Hepatocyte (in vitro differentiated cells): ENCODE results near the gene GSC2. TPM values are rescaled to one million over a fixed set of nuclear protein-coding genes. Genes with fewer than 3 reads are reported as not detected.
A peak's percentile ranks its signal among the peaks of the same experiment; 100 is the strongest.

Experiments
- DNase-seq: peaks from one replicate; pipeline ENCODE4 v3.0.0-alpha.2; 2016; ENCODE audit warnings: low spot score
- H2AFZ ChIP-seq: fragments of 200-600 bp; sonication (generic); 2 replicates; pipeline ENCODE4 v1.6.0; 2016; ENCODE audit warnings: antibody characterized with exemption, mild to moderate bottlenecking
- H3K27ac ChIP-seq: fragments of 200-600 bp; sonication (generic); 2 replicates; pipeline ENCODE4 v1.5.1; 2016; ENCODE audit warnings: mild to moderate bottlenecking
- H3K27me3 ChIP-seq: fragments of 200-600 bp; sonication (generic); 2 replicates; pipeline ENCODE4 v1.6.1; 2016
- H3K36me3 ChIP-seq: fragments of 200-600 bp; sonication (generic); replicated peaks from 2 replicates; pipeline ENCODE4 v1.5.1; 2016; ENCODE audit warnings: low read depth; ENCODE audit not compliant: insufficient read depth
- H3K4me1 ChIP-seq: fragments of 200-600 bp; sonication (generic); 2 replicates; pipeline ENCODE4 v1.5.1; 2016; ENCODE audit warnings: mild to moderate bottlenecking, moderate library complexity; ENCODE audit not compliant: insufficient read depth
- H3K4me2 ChIP-seq: fragments of 200-600 bp; sonication (generic); 2 replicates; pipeline ENCODE4 v1.6.0; 2016
- H3K4me3 ChIP-seq: fragments of 200-600 bp; sonication (generic); 2 replicates; pipeline ENCODE4 v1.5.1; 2016; ENCODE audit warnings: mild to moderate bottlenecking
- H3K79me2 ChIP-seq: fragments of 200-600 bp; sonication (generic); 2 replicates; pipeline ENCODE4 v1.6.0; 2017; ENCODE audit warnings: mild to moderate bottlenecking
- H3K9me2 ChIP-seq: fragments of 200-600 bp; sonication (generic); replicated peaks from 2 replicates; pipeline ENCODE4 v1.6.0; 2017; ENCODE audit warnings: mild to moderate bottlenecking; ENCODE audit not compliant: insufficient read depth
- H3K9me3 ChIP-seq: fragments of 200-600 bp; sonication (generic); 2 replicates; pipeline ENCODE4 v1.5.1; 2016; ENCODE audit warnings: low read depth, mild to moderate bottlenecking
- H4K20me1 ChIP-seq: fragments of 200-600 bp; sonication (generic); 2 replicates; pipeline ENCODE4 v1.6.0; 2016; ENCODE audit warnings: mild to moderate bottlenecking; ENCODE audit not compliant: insufficient read depth, poor library complexity, severe bottlenecking
- EZH2 ChIP-seq: fragments of 200-600 bp; sonication (generic); IDR thresholded peaks from 2 replicates; pipeline ENCODE4 v1.6.1; 2016; ENCODE audit warnings: antibody characterized with exemption, mild to moderate bottlenecking, borderline replicate concordance
- EZH2phosphoT487 ChIP-seq: fragments of 200-600 bp; sonication (generic); IDR thresholded peaks from one replicate; pipeline ENCODE4 v1.6.1; 2018; ENCODE audit warnings: antibody characterized with exemption, mild to moderate bottlenecking, low read depth, moderate library complexity; ENCODE audit not compliant: unreplicated experiment, severe bottlenecking
- WGBS: methylation state at CpG from one replicate; pipeline ENCODE4 v1.1.6; 2016; ENCODE audit warnings: low lambda C conversion rate; ENCODE audit errors: missing lambda C conversion rate; 5-methylcytosine and 5-hydroxymethylcytosine counted together
- polyA plus RNA-seq: library from polyadenylated mRNA; unstranded; fragments of >200 nt; fragmentation: Nextera tagmentation; extraction: Ambion mirVana; gene quantifications from 2 replicates; pipeline ENCODE4 v1.2.1, GENCODE V29; 2016
- total RNA-seq: library from RNA; depleted of rRNA; stranded (reverse); fragments of >200 nt; gene quantifications from 2 replicates; pipeline ENCODE4 v1.2.3, GENCODE V29; 2014
- TF ChIP-seq, protein P1 (sequence below): fragments of 200-600 bp; sonication (generic); IDR thresholded peaks from 2 replicates; pipeline ENCODE4 v1.5.1; 2016; ENCODE audit warnings: antibody characterized with exemption, mild to moderate bottlenecking; ENCODE audit not compliant: poor library complexity

GSC2 gene
- total and polyA plus RNA-seq, 2 experiments from 2014 or later = not detected

DNA sequence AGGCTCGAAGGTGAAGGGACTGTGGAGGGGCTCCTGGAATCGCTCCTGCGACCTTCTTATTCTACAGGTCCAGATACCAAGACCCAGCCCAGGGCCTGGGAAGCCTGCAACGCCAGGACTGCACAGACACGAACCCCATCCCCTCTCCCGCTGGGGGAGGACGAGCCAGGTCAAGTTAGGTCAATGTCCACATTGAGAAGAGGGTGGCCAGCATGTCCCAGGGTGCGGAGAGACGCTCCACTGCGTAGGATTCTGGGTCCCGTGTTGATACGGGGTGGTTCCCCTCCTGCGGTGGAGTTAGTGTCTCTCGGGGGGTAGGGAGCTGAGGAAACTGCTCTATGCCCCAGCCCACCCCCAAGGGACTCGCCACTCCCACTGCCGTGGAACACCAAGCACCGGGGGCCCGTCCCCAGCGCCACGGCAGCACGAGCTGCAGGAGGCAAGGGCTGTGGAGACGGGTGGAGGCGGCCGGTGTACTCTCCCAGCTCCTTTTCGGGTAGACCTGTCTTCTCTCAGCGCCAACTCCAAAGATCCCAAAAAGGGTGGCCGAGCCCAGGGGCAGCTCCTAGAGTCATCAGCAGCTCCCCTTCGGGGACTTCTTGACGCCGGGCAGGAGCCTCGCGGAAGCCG is 1.6 kb downstream of the GSC2 start:
- WGBS = 78% methylated on average over 31 of the region's 33 CpGs
- no peak overlapping the region for H3K4me2 ChIP-seq
- no peak for DNase-seq
- no peak for TF ChIP-seq EZH2phosphoT487
- TF ChIP-seq, protein P1, sequence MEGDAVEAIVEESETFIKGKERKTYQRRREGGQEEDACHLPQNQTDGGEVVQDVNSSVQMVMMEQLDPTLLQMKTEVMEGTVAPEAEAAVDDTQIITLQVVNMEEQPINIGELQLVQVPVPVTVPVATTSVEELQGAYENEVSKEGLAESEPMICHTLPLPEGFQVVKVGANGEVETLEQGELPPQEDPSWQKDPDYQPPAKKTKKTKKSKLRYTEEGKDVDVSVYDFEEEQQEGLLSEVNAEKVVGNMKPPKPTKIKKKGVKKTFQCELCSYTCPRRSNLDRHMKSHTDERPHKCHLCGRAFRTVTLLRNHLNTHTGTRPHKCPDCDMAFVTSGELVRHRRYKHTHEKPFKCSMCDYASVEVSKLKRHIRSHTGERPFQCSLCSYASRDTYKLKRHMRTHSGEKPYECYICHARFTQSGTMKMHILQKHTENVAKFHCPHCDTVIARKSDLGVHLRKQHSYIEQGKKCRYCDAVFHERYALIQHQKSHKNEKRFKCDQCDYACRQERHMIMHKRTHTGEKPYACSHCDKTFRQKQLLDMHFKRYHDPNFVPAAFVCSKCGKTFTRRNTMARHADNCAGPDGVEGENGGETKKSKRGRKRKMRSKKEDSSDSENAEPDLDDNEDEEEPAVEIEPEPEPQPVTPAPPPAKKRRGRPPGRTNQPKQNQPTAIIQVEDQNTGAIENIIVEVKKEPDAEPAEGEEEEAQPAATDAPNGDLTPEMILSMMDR = no peak
- no peak for TF ChIP-seq EZH2
- no peaks in the 10 kb centered on the region for H3K36me3 ChIP-seq
- peaks cover 6% of the 10 kb centered on the region for H3K79me2 ChIP-seq
- H4K20me1 ChIP-seq = no peaks in the 10 kb centered on the region
- no peaks in the 10 kb centered on the region for H3K9me2 ChIP-seq
- no peak overlapping the region for H2AFZ ChIP-seq
- no peak overlapping the region for H3K27ac ChIP-seq
- no peaks in the 10 kb centered on the region for H3K4me1 ChIP-seq
- peaks cover 63% of the 10 kb centered on the region for H3K27me3 ChIP-seq
- H3K4me3 ChIP-seq = no peak overlapping the region
- no peaks in the 10 kb centered on the region for H3K9me3 ChIP-seq

DNA sequence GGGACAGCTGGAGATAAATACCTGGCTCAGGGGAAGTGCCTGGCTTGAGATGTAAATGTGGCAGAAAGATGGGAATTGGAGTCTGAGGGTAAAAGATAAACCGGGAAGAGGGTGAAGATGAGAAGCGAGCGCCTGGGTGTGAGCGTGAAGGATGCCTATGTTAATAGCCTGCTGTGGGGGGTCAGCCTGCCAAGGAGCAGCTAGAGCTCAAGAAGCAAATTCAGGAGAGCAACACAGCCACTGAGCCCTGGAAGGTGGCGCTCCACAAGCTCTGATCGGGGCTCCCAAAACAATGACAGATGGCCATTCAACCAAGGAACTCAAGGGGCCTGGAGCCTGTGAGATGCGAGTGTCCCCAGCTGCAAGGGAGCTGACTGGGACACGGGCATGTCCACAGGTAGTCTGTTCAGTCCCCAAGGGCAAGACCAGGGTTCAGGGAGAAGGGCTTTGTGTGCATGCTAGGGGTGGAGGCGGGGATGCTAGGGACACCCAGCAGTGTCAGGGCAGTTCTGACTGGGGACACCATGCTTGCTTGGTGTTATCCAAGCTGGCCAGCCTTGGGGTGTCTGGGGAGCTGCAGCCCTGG is 2.8 kb downstream of the GSC2 start:
- peaks cover 12% of the 10 kb centered on the region for H3K79me2 ChIP-seq
- no peaks in the 10 kb centered on the region for H3K9me2 ChIP-seq

DNA sequence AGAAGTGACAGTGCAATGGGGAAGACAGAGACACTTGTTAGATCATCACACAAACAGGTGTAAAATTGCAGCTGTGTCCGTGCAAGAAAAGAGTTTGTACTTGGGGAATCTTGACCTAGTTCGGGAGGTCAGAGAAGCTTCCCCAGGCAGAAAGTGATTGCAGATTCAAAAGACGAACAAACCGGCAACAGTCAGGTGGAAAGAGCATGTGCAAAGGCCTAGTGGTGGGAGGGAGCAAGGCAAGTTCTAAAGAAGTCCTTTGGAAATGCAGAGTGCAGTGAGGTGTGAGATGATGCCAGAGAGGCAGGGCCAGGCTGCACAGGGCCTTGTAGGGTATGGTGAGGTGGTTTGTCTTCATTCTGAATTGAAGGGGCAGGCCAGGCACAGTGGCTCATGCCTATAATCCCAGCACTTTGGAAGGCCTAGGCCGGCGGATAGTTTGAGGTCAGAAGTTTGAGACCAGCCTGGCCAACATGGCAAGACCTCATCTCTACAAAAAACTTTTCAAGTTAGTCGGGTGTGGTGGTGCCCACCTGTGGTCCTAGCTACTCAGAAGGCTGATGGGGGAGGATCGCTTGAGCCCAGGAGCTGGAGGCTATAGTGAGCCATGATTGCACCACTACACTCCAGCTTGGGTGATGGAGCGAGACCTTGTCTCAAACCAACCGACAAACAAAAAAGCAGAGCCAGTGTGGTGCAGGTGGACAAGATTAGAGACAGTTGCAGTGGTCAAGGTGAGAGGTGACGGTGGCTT is 3.7 kb downstream of the GSC2 start:
- TF ChIP-seq, protein P1 = no peak
- no peak for TF ChIP-seq EZH2
- no peak for TF ChIP-seq EZH2phosphoT487

More for the DNA sequence above, 2.8 kb downstream of the GSC2 start:
- Histone ChIP-seq H3K4me1 (no peaks in the 10 kb centered on the region), H3K4me3 (no peak overlapping the region), H3K36me3 (no peaks in the 10 kb centered on the region), H3K9me3 (no peaks in the 10 kb centered on the region), H4K20me1 (no peaks in the 10 kb centered on the region), H3K4me2 (no peak overlapping the region), H3K27ac (no peak overlapping the region), H3K27me3 (peaks cover 55% of the 10 kb centered on the region), H2AFZ (no peak overlapping the region)
- peak; percentile 1 for DNase-seq
- TF ChIP-seq EZH2phosphoT487 = no peak
- no peak for TF ChIP-seq EZH2
- TF ChIP-seq, protein P1 = no peak
- WGBS = 29% methylated on average over 9 of the region's 9 CpGs

More for the DNA sequence above, 3.7 kb downstream of the GSC2 start:
- Histone ChIP-seq H3K79me2 (peaks cover 12% of the 10 kb centered on the region), H3K9me2 (no peaks in the 10 kb centered on the region), H3K27ac (no peak overlapping the region), H2AFZ (no peak overlapping the region), H3K4me2 (no peak overlapping the region), H3K27me3 (peaks cover 46% of the 10 kb centered on the region), H3K36me3 (no peaks in the 10 kb centered on the region), H3K4me3 (no peak overlapping the region), H4K20me1 (no peaks in the 10 kb centered on the region), H3K4me1 (no peaks in the 10 kb centered on the region), H3K9me3 (no peaks in the 10 kb centered on the region)
- DNase-seq = no peak
- WGBS = 79% methylated on average over 11 of the region's 11 CpGs
